ENCODE data around the gene FANCF. TPM values are rescaled to one million over a fixed set of nuclear protein-coding genes. Genes with fewer than 3 reads are reported as not detected.

Gene FANCF
- total RNA-seq = 8.3 and 13.4 TPM in 2 replicates

GRCh38 chr11:22625448-22626287 is at the start of gene FANCF:
Gene FANCF (minus strand): TSS chr11:22625823. CDS start chr11:22625810, 13 bp downstream.
- H3K4me3 ChIP-seq (ENCODE audit: low read depth, low read length) = peak within 1 kb of the TSS; percentile 70
- FAIRE-seq (no peak), DNase-seq (ENCODE audit: low read depth) (peak; percentile 98)
- no peak for TF ChIP-seq CTCF (IDR thresholded peaks at IDR 0.05; ENCODE audit: insufficient read depth, low read length, severe bottlenecking)
- H3K27me3 ChIP-seq (ENCODE audit: control insufficient read depth, insufficient read depth, low read length) = no peaks in the 10 kb centered on the region
- no peaks in the 10 kb centered on the region for H3K36me3 ChIP-seq (ENCODE audit: control insufficient read depth, insufficient read depth, low read length)

GRCh38 chr11:22674470-22675439 is 49.1 kb upstream of the FANCF start:
- H3K36me3 ChIP-seq (ENCODE audit: control insufficient read depth, insufficient read depth, low read length) = no peaks in the 10 kb centered on the region
- no peaks in the 10 kb centered on the region for H3K27me3 ChIP-seq (ENCODE audit: control insufficient read depth, insufficient read depth, low read length)
- DNase-seq (ENCODE audit: low read depth) (no peak), FAIRE-seq (no peak)
- no peak overlapping the region for H3K4me3 ChIP-seq (ENCODE audit: low read depth, low read length)
- no peak for TF ChIP-seq CTCF (IDR thresholded peaks at IDR 0.05; ENCODE audit: insufficient read depth, low read length, severe bottlenecking)

- Histone ChIP-seq H3K27me3 (ENCODE audit: control insufficient read depth, insufficient read depth, low read length) (peaks cover 9% of the 10 kb centered on the region), H3K4me3 (ENCODE audit: low read depth, low read length) (no peak overlapping the region), H3K36me3 (ENCODE audit: control insufficient read depth, insufficient read depth, low read length) (no peaks in the 10 kb centered on the region)
- FAIRE-seq (no peak), DNase-seq (ENCODE audit: low read depth) (peak; percentile 50)
- no peak for TF ChIP-seq CTCF (IDR thresholded peaks at IDR 0.05; ENCODE audit: insufficient read depth, low read length, severe bottlenecking)
Measured at GRCh38 chr11:22671751-22672150, 46.1 kb upstream of the FANCF start.

GRCh38 chr11:22670830-22671229 is 45.2 kb upstream of the FANCF start:
- H3K27me3 ChIP-seq (ENCODE audit: control insufficient read depth, insufficient read depth, low read length) = peaks cover 11% of the 10 kb centered on the region
- H3K4me3 ChIP-seq (ENCODE audit: low read depth, low read length) = no peak overlapping the region
- FAIRE-seq (no peak), DNase-seq (ENCODE audit: low read depth) (peak; percentile 55)
- H3K36me3 ChIP-seq (ENCODE audit: control insufficient read depth, insufficient read depth, low read length) = no peaks in the 10 kb centered on the region
- TF ChIP-seq CTCF (IDR thresholded peaks at IDR 0.05; ENCODE audit: insufficient read depth, low read length, severe bottlenecking) = peak; percentile 33

- Histone ChIP-seq H3K4me3 (ENCODE audit: low read depth, low read length) (no peak overlapping the region), H3K27me3 (ENCODE audit: control insufficient read depth, insufficient read depth, low read length) (peaks cover 13% of the 10 kb centered on the region), H3K36me3 (ENCODE audit: control insufficient read depth, insufficient read depth, low read length) (no peaks in the 10 kb centered on the region)
- FAIRE-seq (no peak), DNase-seq (ENCODE audit: low read depth) (no peak)
- no peak for TF ChIP-seq CTCF (IDR thresholded peaks at IDR 0.05; ENCODE audit: insufficient read depth, low read length, severe bottlenecking)
Measured at GRCh38 chr11:22669368-22669767, 43.7 kb upstream of the FANCF start.
